ENCODE data around the gene ELFN2.

ELFN2 gene

GRCh38 chr22:37379085-37379484, 48.2 kb downstream of the ELFN2 start:
- no peaks in the 10 kb centered on the region for H3K36me3 Mint-ChIP-seq (ENCODE audit: low read depth)
- no peak overlapping the region for H3K27ac Mint-ChIP-seq
- peaks cover 54% of the 10 kb centered on the region for H3K4me1 Mint-ChIP-seq
- TF ChIP-seq CTCF (IDR thresholded peaks at IDR 0.05), result no peak
- no peak overlapping the region for H3K4me3 Mint-ChIP-seq
- H3K9me3 Mint-ChIP-seq, result no peaks in the 10 kb centered on the region
- peak; percentile 32 for DNase-seq
- H3K27me3 Mint-ChIP-seq (ENCODE audit: low read depth, poor library complexity), result peaks cover 47% of the 10 kb centered on the region

- no peaks in the 10 kb centered on the region for H3K9me3 Mint-ChIP-seq
- peaks cover 49% of the 10 kb centered on the region for H3K27me3 Mint-ChIP-seq (ENCODE audit: low read depth, poor library complexity)
- DNase-seq, result no peak
- H3K27ac Mint-ChIP-seq, result no peak overlapping the region
- no peaks in the 10 kb centered on the region for H3K36me3 Mint-ChIP-seq (ENCODE audit: low read depth)
- H3K4me3 Mint-ChIP-seq, result no peak overlapping the region
- no peak for TF ChIP-seq CTCF (IDR thresholded peaks at IDR 0.05)
- peaks cover 54% of the 10 kb centered on the region for H3K4me1 Mint-ChIP-seq
Observed at GRCh38 chr22:37378642-37379058, 48.6 kb downstream of the ELFN2 start.

GRCh38 chr22:37377927-37378326, 49.4 kb downstream of the ELFN2 start:
- H3K27me3 Mint-ChIP-seq (ENCODE audit: low read depth, poor library complexity), result peaks cover 44% of the 10 kb centered on the region
- no peak for DNase-seq
- peaks cover 47% of the 10 kb centered on the region for H3K4me1 Mint-ChIP-seq
- TF ChIP-seq CTCF (IDR thresholded peaks at IDR 0.05), result no peak
- H3K9me3 Mint-ChIP-seq, result no peaks in the 10 kb centered on the region
- no peaks in the 10 kb centered on the region for H3K36me3 Mint-ChIP-seq (ENCODE audit: low read depth)
- H3K4me3 Mint-ChIP-seq, result no peak overlapping the region
- H3K27ac Mint-ChIP-seq, result no peak overlapping the region

DNA sequence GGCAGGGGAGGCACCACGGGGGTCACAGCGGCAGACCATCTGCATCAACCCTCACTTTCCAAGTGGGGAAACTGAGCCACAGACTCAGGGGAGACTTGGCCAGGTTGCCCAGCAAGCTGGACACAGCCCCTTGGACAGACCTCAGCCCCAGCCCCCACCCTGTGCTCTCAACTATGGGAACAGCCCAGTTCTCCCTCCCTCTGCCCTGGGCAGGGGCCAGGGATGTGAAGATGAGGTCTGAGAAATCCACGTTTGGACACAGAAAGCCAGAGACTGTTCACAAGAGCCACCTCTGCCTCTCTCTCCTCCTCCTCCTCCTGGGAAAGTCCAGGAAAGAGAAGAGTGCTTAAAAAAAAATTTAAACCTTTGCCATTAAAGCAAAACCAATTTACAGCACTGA, 50.1 kb downstream of the ELFN2 start:
- no peak for TF ChIP-seq CTCF (IDR thresholded peaks at IDR 0.05)
- Mint-ChIP-seq H3K27ac (peak overlapping the region; percentile 39), H3K9me3 (no peaks in the 10 kb centered on the region), H3K4me3 (no peak overlapping the region), H3K27me3 (ENCODE audit: low read depth, poor library complexity) (peaks cover 36% of the 10 kb centered on the region), H3K36me3 (ENCODE audit: low read depth) (no peaks in the 10 kb centered on the region), H3K4me1 (peaks cover 43% of the 10 kb centered on the region)
- DNase-seq, result no peak

DNA sequence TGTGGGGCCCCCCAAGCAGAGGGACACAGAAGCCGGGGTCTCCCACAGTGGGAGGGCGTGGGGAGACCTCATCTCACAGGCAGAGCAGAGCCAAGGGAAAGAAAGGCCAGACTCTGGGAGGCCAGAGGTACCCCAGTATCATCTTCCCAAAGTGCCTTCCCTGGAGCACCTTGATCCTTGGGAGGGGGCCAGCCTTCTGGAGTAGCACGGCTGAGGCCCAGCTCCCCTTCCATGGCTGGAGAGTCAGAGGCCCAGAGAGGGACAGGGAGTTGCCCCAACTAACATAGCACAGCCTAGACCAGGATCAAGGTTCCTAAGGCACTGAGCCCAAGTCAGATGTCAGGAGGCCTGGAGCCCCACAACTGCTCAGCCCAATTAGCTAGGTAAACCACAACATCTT, 50.6 kb downstream of the ELFN2 start:
- peaks cover 35% of the 10 kb centered on the region for H3K27me3 Mint-ChIP-seq (ENCODE audit: low read depth, poor library complexity)
- no peak overlapping the region for H3K4me3 Mint-ChIP-seq
- H3K27ac Mint-ChIP-seq, result no peak overlapping the region
- H3K4me1 Mint-ChIP-seq, result peaks cover 43% of the 10 kb centered on the region
- no peaks in the 10 kb centered on the region for H3K9me3 Mint-ChIP-seq
- TF ChIP-seq CTCF (IDR thresholded peaks at IDR 0.05), result no peak
- no peaks in the 10 kb centered on the region for H3K36me3 Mint-ChIP-seq (ENCODE audit: low read depth)
- no peak for DNase-seq

DNA sequence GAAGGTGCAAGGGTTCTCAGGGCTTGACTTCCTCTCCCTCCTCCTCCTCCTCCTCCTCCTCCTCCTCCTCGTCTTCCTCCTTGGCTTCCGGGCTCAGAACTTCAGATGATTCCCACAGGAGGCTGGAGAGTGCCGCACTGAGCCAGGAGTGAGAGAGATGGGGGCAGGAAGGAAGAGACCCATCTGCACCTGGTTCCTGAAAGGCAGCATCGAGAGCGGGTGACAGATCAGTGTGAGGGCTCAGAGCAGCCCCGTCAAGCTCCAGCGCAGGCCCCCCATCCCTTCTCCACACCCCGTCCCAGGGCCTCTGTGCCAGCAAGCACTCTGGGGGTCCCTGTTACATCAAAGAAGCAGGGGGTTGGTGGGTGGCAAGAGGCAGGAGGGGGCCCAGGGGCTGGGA, 51.5 kb downstream of the ELFN2 start:
- no peaks in the 10 kb centered on the region for H3K9me3 Mint-ChIP-seq
- no peak overlapping the region for H3K4me3 Mint-ChIP-seq
- no peak for TF ChIP-seq CTCF (IDR thresholded peaks at IDR 0.05)
- peaks cover 36% of the 10 kb centered on the region for H3K4me1 Mint-ChIP-seq
- H3K36me3 Mint-ChIP-seq (ENCODE audit: low read depth), result no peaks in the 10 kb centered on the region
- no peak for DNase-seq
- no peak overlapping the region for H3K27ac Mint-ChIP-seq
- peaks cover 30% of the 10 kb centered on the region for H3K27me3 Mint-ChIP-seq (ENCODE audit: low read depth, poor library complexity)
